Transverse colon (tissue), 4 donors: ENCODE measurements around the gene PLEKHO2.

ENCODE experiments used
- CTCF ChIP-seq, 5 experiments: fragments of 200-600 bp in 3 of 5; fragments of 450-650 bp in 2 of 5; sonication (generic) in 3 of 5; IDR thresholded peaks; 1 replicate in 2 of 5; 2 replicates in 3 of 5; pipeline ENCODE4 v1.5.1; 2016 to 2017; ENCODE audit warnings: antibody characterized with exemption in 5 of 5, inconsistent platforms in 3 of 5, mild to moderate bottlenecking in 2 of 5, moderate library complexity in 1 of 5
- EP300 ChIP-seq: sonication (generic); formaldehyde crosslinking; IDR thresholded peaks from one replicate; pipeline ENCODE4 v1.6.1; 2017; ENCODE audit warnings: antibody characterized with exemption, low read depth
- POLR2A ChIP-seq: fragments of 450-650 bp; IDR thresholded peaks from one replicate; pipeline ENCODE4 v1.6.1; 2016; ENCODE audit warnings: antibody characterized with exemption, mild to moderate bottlenecking, moderate library complexity
- POLR2AphosphoS5 ChIP-seq, 3 donors: sonication (generic); formaldehyde crosslinking; IDR thresholded peaks; one replicate each; pipeline ENCODE4 v1.6.1; 2016; ENCODE audit warnings: antibody characterized with exemption in 3 of 3

- TF ChIP-seq POLR2A (no peak), CTCF (IDR thresholded peaks at IDR 0.05) (no peak), EP300 (no peak), POLR2AphosphoS5 (IDR thresholded peaks at IDR 0.05) (no peak)
Measured at GRCh38 chr15:64892847-64893403, 51.2 kb downstream of the PLEKHO2 start.
